Esophagus squamous epithelium (tissue), 4 donors: ENCODE measurements around the gene CHI3L2.

Source experiments
- POLR2A ChIP-seq, 4 donors: fragments of 450-650 bp; IDR thresholded peaks; one replicate each; pipeline ENCODE4 v1.6.1; 2017; ENCODE audit warnings: antibody characterized with exemption in 4 of 4, mild to moderate bottlenecking in 4 of 4, moderate library complexity in 3 of 4
- TF ChIP-seq, protein P1 (sequence below), 6 experiments: fragments of 450-650 bp in 4 of 6; fragments of 200-600 bp in 2 of 6; sonication (generic) in 2 of 6; IDR thresholded peaks; one replicate each; pipeline ENCODE4 v1.5.1; 2016 to 2019; ENCODE audit warnings: antibody characterized with exemption in 6 of 6, mild to moderate bottlenecking in 4 of 6, moderate library complexity in 4 of 6

DNA sequence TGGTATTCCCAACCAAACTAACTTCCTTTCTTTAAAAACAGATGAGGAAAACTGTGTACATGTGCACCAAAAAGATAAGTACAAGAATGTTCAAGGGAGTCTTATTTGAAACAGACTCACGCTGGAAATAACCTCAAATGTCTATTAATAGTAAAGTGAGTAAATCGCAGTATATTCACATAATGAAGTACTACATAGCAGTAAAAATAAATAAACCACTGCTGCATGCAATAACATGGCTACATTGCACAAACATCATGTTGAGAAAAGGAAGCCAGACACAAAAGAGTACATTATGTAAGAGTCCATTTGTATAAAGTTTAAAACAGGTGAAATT, 21.8 kb upstream of the CHI3L2 start:
- TF ChIP-seq, protein P1, sequence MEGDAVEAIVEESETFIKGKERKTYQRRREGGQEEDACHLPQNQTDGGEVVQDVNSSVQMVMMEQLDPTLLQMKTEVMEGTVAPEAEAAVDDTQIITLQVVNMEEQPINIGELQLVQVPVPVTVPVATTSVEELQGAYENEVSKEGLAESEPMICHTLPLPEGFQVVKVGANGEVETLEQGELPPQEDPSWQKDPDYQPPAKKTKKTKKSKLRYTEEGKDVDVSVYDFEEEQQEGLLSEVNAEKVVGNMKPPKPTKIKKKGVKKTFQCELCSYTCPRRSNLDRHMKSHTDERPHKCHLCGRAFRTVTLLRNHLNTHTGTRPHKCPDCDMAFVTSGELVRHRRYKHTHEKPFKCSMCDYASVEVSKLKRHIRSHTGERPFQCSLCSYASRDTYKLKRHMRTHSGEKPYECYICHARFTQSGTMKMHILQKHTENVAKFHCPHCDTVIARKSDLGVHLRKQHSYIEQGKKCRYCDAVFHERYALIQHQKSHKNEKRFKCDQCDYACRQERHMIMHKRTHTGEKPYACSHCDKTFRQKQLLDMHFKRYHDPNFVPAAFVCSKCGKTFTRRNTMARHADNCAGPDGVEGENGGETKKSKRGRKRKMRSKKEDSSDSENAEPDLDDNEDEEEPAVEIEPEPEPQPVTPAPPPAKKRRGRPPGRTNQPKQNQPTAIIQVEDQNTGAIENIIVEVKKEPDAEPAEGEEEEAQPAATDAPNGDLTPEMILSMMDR (IDR thresholded peaks at IDR 0.05) = no peak
- no peak for TF ChIP-seq POLR2A (IDR thresholded peaks at IDR 0.05)
